NCI-H128 (cell line): ENCODE results near the gene AHSG.
A peak's percentile ranks its signal among the peaks of the same experiment; 100 is the strongest.
"Not testable (repeated sequence)": the region's sequence is repeated elsewhere in the genome, so short reads cannot be mapped to it uniquely, and the experiment has no call there.

ENCODE experiments used
- DNase-seq: peaks from one replicate; lab custom pipeline; 2025; ENCODE audit not compliant: unreplicated experiment; lab: John Stamatoyannopoulos, UW

AHSG gene, protein sequence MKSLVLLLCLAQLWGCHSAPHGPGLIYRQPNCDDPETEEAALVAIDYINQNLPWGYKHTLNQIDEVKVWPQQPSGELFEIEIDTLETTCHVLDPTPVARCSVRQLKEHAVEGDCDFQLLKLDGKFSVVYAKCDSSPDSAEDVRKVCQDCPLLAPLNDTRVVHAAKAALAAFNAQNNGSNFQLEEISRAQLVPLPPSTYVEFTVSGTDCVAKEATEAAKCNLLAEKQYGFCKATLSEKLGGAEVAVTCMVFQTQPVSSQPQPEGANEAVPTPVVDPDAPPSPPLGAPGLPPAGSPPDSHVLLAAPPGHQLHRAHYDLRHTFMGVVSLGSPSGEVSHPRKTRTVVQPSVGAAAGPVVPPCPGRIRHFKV

DNA sequence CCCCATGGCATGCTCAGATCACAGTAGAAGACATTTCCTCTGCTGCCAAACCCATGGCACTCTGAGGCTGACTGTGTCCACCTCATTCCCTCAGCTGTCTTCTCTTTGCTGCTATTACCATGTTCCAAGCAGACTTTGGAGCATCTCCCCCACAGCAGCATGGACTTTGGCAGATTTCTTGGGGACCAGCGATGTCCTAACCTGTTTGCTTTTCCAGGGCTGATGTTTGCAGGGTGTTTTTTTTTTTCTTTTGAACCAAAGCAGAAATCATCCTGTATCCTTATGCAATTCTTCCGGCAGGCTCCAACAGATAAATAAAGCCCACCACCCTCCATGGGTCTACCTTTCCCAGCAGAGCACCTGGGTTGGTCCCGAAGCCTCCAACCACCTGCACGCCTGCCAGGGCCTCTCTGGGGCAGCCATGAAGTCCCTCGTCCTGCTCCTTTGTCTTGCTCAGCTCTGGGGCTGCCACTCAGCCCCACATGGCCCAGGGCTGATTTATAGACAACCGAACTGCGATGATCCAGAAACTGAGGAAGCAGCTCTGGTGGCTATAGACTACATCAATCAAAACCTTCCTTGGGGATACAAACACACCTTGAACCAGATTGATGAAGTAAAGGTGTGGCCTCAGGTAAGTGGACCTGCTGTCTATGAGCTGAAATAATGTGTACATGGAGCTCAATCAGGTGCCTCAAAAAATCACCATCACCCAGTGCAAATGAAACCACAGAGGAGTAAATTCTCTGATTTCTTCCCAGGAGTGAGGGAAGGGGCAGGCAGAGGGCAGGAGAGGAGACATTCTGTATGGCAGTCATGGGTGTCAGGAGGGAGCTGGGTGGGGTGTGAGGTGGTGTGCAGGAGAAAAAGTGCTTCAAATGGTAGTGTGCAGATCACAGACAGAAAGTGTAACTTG lies at the start of gene AHSG:
AHSG (plus strand) TSS at position 340 of the 916 bp plus-strand sequence; CDS start at position 422, 82 bp downstream.
- DNase-seq, result no peak

DNA sequence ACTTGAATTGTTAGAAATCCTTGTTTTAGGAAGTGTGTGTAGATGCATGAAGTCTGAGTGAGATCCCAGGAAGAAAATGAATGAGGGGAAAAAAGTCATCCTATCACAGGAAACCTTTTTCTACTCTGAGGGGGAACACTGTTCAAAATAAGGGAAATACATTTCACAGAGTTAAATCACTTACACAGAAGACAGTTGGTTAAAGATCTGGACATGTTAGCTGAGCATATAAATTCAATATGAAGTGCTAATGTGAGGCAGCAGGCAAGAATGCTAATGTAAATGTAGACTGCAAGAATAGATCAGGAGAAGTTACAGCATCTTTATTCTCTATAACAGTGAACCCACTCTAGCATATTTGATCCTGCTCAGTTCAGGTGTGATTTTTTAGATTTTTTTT lies 48.3 kb upstream of the AHSG start:
- no peak for DNase-seq

DNA sequence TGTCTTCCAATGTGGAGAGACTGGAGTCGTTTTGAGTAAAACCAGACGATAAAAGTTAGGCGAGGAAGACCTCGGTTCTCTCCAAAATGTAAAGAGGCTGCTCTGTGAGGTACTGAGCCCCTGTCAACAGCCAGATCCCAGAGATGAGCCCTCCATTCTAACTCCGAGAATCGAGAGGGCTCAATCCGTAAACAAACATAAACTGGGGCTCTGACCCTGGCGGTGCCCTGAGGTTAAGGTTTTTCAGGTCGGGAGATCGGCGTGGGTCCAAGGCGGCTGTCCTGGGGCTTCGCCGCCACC lies 46.1 kb upstream of the AHSG start:
- no peak for DNase-seq

DNA sequence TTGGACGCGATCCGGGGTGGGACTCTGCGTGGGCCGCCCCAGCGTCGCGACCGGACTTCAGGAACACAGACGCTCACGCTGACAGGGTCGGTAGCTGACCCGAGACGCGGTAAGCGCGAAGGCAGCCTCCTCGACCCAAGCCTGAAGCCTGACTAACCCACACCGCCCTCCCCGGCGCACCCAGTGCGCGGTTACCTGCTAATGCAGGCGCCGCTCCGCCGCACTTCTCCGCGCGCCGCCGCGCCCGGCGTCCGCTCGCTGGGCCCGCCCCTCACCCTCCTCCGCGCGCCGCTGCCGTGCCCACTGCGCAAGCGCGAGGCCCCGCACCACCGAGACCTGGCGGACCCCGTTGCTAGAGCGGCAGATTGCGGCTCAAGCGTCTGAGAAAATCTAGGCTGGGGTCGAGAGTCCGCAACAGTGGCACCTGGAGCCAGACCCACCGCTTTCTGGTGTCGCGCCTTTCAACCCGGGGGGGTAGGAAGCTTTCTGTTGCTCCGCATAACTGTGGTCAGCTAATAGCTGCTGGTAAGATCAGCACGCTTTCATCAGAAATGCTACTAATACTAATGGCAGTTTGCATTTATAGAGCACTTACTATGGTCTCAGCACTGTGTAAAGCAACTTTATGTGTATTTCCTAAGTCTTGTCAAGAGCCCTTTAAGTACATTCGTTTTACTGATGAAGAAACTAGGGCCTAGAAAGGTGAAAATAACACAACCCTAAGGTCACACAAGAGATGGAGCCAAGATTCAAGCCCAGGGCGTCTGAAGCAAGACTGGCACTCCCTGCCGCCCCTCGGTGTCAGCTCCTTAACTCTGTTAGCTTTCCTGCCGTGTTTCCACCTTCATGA lies 45.6 kb upstream of the AHSG start, which contains the start of gene TBCCD1:
TBCCD1 (minus strand) TSS at position 268 of the 850 bp plus-strand sequence. CDS start 3,010 bp downstream, outside the sequence.
- peak; percentile 90 for DNase-seq

DNA sequence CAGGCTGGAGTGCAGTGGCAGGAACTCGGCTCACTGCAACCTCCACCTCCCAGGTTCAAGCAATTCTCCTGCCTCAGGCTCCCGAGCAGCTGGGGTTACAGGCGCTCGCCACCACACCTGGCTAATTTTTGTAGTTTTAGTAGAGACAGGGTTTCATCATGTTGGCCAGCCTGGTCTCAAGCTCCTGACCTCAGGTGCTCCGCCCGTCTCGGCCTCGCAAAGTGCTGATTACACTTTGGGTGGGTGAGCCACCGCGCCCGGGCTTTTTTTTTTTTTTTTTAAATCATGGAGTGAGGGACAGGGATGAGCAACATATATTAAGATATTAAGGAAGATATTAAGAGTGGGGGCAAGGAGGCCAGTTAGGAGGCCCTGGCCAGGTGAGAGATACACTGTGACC lies 43.5 kb upstream of the AHSG start:
- DNase-seq, result not testable (repeated sequence)

DNA sequence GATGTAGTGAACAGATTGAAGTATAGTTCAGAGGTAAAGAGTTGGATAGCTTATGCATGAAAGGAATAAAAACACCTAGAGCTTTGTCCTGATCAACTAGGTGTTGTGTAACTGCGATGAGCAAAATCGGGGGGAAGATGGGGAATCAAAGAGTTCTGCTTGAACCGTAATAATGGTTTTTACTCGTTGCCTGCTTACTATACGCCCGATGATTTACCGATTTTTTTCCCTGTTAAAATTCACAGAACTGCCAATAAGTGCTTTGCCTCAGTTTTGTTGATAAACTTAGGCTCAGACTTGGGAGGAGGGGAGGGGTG lies 43.1 kb upstream of the AHSG start:
- DNase-seq, result no peak

DNA sequence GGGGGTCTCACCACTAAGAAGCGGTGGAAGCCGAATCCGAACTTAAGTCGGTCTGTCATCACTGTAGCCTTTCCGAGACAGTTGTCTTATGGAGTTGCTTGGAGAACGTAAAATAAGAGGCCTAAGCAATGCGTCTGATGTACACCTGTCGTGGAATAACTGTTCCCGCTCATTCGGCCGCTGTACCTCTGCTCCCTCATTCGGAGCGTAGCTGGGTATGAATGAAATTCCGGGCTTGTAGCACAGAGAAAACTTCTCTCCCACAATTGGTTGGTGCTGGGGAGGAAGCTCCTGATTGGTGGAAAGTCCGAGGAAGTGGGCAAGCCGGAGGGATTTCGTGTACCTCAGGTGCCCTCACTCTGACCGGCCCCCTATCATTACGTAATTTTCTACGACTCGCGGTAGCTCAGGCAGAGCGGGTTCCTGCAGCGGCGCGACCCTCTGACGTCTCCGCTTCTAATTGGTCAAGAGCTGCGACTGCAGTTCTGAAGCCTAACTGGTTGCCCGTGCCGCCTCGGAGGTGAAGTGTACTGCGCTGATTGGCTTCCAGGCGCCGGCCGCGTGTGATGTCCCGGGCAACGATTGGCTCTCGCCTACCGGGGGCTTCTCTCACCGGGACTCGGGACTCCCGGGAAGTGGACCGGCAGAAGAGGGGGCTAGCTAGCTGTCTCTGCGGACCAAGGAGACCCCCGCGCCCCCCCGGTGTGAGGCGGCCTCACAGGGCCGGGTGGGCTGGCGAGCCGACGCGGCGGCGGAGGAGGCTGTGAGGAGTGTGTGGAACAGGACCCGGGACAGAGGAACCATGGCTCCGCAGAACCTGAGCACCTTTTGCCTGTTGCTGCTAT lies 42.5 kb upstream of the AHSG start, which contains the start of gene DNAJB11:
DNAJB11 (plus strand) TSS at position 625 of the 845 bp plus-strand sequence; CDS start at position 803, 178 bp downstream.
- DNase-seq, result peak; percentile 99

DNA sequence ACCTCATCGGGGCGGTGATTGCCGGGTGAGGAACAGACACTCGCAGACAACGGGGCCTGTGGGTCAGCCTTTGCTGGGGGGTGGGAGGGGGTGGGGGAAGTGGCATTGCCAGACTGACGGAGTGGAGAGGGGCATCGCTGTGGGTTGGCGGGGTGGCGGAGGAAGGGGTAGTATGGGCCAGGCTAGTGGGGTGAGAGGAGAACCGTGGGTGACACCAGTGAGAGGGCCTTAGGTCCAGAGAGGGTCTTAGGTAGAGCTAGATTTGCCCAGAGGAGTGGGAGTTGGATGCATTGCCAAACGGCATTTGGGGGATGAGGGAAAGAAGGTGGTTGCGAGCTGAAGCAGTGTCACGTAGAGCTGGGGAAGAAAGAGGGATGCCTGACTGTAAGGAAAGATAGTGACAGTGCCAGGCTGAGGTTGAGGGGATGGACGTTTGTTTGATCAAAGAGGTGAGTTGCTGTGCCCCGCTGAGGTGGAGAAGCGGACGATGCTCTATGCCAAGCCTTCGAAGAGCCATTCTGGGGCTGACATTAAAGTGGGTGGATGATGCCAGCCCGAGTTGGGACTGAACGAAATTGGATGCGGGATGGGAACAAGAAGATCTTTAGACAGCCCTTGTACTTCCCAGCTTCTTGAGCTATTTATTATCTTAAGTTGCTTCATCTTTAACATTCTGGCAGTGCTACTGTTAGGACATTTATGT lies 41.8 kb upstream of the AHSG start:
- no peak for DNase-seq

DNA sequence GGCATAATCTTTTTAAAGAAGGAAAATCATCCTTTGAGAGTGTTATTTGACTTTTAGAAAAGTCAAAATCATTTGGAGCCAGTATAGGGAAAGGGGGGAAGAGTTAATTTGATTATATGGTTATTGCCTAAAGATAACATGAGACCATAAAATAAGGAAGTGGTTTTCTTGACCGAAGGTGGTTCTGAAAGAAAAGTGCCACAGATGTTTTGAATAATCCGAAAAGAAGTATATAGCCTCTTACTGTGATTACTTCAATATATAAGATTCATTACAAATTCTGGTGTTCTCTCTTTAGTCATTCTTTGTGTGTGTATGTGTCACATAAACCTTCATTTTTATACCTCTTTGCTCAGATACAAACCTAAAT lies 41.2 kb upstream of the AHSG start:
- no peak for DNase-seq

DNA sequence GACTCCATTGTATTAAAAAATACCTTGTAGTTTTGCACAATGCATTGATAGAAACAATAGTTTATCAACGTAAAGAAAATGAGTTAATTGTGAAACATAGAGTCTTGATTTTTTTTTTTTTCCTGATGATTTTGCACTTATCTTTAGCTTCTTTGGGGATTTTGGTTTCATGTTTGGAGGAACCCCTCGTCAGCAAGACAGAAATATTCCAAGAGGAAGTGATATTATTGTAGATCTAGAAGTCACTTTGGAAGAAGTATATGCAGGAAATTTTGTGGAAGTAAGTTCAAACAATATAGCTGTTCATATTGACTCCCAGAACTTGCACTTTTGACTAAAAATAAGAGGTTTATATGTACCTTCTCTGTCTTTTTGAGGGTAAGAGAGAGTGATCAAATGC lies 35.3 kb upstream of the AHSG start:
- no peak for DNase-seq

DNA sequence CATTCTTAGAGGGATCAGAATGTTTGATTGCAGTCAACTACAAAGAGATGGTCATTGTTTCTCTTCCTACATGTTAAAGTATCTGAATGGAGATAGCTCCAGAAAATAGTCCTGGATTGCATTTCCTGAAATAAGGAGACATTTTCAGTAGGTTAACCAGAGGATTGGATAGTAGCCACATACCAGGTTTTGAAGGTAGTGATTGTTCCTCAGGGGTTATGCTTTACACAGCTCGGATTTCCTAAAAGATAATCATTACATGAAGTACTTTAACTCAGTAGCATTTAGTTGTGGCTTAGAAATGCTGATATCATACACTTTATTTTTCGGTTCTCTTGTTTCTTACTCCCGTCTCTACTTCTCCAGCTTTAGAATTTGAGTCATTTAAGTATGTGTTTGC lies 32.1 kb upstream of the AHSG start:
- DNase-seq, result no peak

DNA sequence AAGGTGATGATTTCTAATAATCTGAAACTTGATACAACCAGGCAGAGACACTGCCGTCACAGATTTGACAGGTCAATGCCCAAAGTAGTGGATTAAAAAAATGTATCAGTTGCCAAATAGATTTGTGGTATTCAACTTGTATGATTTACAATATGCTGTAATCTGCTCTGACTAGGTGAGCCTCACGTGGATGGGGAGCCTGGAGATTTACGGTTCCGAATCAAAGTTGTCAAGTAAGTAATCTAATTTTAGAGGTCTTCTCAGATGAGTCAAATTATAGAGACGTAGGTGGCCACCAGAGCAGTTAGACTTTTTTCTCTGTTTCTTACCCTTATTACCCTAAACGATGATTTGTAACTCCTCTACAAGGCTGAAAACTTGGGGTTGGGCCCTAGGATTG lies 30.3 kb upstream of the AHSG start:
- DNase-seq, result no peak

DNA sequence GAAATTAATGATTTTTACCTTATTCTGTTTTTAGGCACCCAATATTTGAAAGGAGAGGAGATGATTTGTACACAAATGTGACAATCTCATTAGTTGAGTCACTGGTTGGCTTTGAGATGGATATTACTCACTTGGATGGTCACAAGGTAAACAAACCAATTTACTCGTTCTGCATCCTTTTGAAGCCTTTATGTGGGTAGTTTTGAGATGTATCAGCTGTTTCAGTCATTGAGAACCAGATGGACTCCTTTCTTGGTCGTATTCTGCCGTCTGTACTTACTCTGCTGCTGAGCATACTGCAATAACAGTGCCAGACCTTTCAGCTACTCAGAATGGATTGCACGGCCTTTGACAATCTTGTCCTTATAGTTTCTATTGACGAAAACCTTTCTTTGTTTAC lies 29.0 kb upstream of the AHSG start:
- DNase-seq, result no peak

DNA sequence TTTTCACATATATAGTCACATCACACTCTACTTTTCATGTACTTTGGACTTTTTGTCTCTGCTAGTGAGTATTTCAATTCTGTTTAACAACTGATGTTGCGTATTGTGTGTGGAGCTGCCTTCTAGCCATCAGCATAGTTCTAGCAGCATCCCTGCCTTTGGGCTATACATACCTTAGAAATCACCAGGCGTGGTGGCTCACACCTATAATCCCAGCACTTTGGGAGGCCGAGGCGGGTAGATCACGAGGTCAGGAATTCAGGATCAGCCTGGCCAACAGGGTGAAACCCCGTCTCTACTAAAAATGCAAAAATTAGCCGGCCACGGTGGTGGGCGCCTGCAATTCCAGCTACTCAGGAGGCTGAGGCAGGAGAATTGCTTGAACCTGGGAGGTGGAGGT lies 26.6 kb upstream of the AHSG start:
- DNase-seq, result not testable (repeated sequence)

DNA sequence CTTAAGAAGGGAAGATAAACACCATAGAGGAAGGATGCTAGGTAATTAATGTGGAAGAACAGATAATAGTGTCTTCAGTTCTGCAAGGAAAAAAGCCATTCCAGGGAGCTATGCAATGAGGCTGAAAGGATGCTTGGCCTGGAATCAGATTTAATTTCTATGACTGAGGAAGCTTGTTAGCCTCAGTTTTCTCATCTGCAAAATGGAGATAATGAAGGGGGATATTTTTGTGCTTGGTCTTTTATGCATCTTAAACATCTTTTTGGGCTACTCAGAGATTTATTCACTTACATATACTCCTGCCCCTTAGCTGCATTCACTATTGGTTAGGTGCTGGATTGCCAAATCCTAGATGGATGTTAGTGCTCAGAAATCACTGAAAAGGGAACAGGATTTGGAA lies 25.7 kb upstream of the AHSG start:
- DNase-seq, result no peak

DNA sequence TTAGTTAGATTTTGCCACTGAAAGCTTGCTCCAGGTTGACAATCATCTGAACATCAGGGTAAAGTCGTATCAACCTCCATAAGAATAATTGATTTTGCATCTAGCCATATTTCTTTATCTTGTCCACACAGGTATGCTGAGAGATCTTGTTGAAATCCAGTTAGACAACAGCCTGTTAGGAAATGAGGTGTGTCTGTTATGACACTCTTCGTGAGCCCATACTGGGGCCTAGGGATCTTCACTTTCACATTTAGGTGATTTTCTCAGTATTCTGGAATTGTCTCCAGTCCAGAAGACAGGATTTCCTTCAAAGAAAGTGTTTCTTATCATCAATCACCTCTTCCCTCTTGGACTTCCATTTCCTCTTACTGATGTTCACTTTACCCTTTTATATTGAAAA lies 24.2 kb upstream of the AHSG start:
- no peak for DNase-seq

DNA sequence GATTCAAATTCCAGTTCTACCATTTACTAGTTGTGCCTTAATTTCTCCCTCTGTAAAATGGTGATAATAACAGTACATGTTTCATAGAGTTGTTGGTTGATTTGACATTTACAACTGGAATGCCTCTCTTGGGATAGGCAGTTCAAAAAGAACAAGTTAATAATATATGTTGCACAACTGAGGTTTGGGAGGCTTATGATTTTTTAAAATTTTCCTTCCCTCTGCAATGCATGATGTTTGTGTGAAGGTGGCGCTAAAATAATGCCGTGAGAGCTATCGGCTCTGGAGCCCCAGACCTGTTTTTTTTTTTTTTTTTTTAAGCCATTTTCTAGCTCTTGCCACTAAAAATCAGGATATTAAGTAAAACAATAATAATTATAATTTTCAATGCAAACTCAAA lies 23.7 kb upstream of the AHSG start:
- no peak for DNase-seq

DNA sequence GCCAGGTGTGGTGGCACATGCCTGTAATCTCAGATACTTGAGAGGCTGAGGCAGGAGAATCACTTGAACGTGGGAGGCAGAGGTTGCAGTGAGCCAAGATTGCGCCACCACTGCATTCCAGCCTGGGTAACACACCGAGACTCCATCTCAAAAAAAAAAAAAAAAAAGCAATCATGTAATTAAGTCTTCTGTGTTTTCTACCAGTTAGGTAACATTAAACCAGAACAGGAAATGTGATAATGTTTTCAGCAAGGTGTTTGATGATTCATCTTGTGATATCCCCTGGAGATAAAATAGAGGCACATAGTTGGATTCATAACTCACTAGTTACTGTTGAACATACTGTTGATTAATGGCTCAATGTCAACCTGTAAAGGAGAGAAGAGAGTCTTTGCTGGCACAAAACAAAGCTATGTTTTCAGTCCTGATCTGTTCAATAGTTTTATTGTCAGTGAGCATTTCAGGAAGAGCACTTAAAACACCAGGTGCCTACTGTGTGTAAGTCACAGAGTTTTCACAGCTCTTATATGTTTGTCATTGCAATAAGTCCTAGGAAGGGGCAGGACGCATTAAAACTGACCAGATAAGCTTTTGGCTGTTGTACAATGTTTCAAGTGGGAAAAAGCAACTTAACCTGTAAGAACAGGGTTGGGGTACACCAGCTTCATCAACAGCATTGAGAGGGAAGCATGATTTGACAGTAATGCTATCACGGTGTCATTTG lies 22.8 kb upstream of the AHSG start:
- no peak for DNase-seq

DNA sequence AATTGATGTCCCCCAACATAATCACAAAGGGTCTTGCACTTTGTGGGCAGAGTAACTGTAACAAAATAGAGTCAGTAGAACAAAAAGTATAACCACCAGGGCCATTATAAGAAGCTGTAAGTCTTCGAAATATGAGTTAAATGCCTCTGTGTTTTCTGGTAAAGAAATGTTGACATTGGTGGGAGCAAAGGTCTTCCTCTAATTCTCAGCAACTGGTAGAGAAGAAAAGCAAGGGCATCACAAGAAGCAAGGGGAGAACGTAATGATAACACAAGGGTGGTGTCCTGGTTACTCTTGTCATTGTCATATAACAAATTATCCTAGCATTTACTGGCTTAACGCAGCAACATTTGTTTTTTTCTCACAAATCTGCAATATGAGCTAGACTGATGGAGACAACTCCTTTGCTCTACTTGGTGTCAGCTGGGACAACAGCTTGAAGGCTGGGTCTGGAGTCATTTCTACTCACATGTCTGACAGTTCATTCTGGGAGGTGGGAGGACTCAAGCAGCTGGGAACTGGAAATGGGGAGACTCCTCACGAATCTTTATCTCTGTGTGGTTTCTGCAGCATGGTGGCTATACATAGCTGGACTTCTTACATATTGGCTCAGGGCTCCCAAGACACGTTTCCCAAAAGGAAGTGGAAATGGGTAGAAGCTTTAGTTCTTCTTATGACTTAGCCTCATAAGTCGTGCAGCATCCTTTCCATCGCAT lies 22.1 kb upstream of the AHSG start:
- DNase-seq, result no peak
